ENCODE results near the gene ZIC1. TPM values are rescaled to one million over a fixed set of nuclear protein-coding genes. Genes with fewer than 3 reads are reported as not detected.

Gene ZIC1
- total RNA-seq, 1 experiment from 2014 or later = not detected

DNA sequence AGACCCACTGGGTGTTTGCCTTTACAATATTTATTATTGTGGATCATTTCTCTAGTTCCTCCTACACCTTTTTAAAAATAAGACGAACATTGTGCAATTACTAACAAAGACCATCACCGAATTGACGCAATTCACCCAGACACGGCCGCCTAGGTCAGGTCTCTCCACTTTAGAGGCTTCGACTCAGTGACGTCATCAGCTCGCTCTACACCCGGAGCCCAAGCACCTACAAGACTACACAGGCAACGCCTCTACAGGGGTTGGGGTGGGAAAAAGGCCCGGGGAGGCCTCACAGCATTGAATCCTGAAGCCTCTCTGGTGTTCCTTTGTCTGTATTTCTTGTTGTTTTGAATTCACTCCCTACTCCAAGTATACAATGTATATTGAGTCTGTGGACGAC lies 19.4 kb upstream of the ZIC1 start:
- TF ChIP-seq, protein P1, sequence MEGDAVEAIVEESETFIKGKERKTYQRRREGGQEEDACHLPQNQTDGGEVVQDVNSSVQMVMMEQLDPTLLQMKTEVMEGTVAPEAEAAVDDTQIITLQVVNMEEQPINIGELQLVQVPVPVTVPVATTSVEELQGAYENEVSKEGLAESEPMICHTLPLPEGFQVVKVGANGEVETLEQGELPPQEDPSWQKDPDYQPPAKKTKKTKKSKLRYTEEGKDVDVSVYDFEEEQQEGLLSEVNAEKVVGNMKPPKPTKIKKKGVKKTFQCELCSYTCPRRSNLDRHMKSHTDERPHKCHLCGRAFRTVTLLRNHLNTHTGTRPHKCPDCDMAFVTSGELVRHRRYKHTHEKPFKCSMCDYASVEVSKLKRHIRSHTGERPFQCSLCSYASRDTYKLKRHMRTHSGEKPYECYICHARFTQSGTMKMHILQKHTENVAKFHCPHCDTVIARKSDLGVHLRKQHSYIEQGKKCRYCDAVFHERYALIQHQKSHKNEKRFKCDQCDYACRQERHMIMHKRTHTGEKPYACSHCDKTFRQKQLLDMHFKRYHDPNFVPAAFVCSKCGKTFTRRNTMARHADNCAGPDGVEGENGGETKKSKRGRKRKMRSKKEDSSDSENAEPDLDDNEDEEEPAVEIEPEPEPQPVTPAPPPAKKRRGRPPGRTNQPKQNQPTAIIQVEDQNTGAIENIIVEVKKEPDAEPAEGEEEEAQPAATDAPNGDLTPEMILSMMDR (IDR thresholded peaks at IDR 0.05; ENCODE audit: unreplicated experiment) = no peak
- intact Hi-C loops (cut with micrococcal nuclease; ENCODE audit: unreplicated experiment) = no loop called here
- CTCF ChIA-PET = no interaction called here
- DNase-seq = no peak
- no peak overlapping the region for H3K27ac Mint-ChIP-seq (ENCODE audit: unreplicated experiment)
- no peak overlapping the region for H3K4me3 Mint-ChIP-seq (ENCODE audit: low read depth, unreplicated experiment)
- peaks cover 11% of the 10 kb centered on the region for H3K9me3 Mint-ChIP-seq (ENCODE audit: low read depth, unreplicated experiment)
- H3K27me3 Mint-ChIP-seq (ENCODE audit: unreplicated experiment) = no peaks in the 10 kb centered on the region
- BruUV-seq (replicated peaks) = no TSS peak
- no peaks in the 10 kb centered on the region for H3K36me3 Mint-ChIP-seq (ENCODE audit: insufficient read depth, unreplicated experiment)
- H3K4me1 Mint-ChIP-seq (ENCODE audit: low read depth, unreplicated experiment) = no peaks in the 10 kb centered on the region

DNA sequence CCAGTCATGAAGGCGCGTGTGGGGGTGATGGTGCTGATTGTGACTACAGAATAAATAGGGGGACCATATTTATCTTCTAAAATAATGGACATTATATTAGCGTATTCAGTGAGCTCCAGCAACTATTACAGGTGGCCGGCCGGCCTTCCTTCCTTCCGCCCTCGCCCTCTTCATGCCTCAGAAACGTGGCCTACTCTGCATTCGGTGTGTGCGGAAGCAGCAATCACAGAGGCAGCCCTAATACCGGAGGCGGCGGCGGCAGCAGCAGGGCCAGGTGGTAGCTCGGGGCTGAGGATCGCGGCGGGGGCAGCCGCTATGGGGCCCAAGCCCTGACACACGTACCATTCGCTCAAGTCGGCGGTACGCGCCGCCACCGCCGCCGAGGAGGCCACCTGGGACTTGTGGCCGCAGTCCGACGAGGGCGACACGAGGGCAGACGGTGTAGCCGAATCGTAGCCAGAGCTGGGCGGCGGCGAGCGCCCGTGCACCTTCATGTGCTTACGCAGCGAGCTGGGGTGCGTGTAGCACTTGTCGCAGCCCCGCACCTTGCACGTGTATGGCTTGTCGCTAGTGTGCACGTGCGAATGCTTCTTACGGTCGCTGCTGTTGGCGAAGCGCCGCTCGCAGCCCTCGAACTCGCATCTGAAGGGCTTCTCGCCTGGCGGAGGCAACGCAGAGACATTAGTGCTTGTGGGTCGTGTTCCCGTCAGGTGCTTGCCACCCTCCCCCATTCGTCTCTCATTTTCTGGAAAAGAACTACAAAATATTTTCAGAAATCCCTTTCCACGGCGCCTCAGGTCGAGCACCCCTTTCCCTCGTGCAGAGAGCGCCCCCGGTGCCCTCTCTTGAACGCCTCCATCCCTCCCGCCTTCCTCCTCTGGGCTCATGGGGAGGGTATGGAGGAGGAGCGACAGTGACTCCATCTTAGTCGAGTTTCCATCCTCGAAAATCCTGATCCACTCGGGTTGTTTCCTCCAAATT lies 18.3 kb upstream of the ZIC1 start:
- Mint-ChIP-seq H3K27ac (ENCODE audit: unreplicated experiment) (no peak overlapping the region), H3K27me3 (ENCODE audit: unreplicated experiment) (no peaks in the 10 kb centered on the region), H3K9me3 (ENCODE audit: low read depth, unreplicated experiment) (peaks cover 12% of the 10 kb centered on the region), H3K4me3 (ENCODE audit: low read depth, unreplicated experiment) (no peak overlapping the region), H3K4me1 (ENCODE audit: low read depth, unreplicated experiment) (no peaks in the 10 kb centered on the region), H3K36me3 (ENCODE audit: insufficient read depth, unreplicated experiment) (no peaks in the 10 kb centered on the region)
- no TSS peak for BruUV-seq (replicated peaks)
- CTCF ChIA-PET = no interaction called here
- DNase-seq = no peak
- TF ChIP-seq, protein P1 (IDR thresholded peaks at IDR 0.05; ENCODE audit: unreplicated experiment) = no peak
- intact Hi-C loops (cut with micrococcal nuclease; ENCODE audit: unreplicated experiment) = no loop called here

DNA sequence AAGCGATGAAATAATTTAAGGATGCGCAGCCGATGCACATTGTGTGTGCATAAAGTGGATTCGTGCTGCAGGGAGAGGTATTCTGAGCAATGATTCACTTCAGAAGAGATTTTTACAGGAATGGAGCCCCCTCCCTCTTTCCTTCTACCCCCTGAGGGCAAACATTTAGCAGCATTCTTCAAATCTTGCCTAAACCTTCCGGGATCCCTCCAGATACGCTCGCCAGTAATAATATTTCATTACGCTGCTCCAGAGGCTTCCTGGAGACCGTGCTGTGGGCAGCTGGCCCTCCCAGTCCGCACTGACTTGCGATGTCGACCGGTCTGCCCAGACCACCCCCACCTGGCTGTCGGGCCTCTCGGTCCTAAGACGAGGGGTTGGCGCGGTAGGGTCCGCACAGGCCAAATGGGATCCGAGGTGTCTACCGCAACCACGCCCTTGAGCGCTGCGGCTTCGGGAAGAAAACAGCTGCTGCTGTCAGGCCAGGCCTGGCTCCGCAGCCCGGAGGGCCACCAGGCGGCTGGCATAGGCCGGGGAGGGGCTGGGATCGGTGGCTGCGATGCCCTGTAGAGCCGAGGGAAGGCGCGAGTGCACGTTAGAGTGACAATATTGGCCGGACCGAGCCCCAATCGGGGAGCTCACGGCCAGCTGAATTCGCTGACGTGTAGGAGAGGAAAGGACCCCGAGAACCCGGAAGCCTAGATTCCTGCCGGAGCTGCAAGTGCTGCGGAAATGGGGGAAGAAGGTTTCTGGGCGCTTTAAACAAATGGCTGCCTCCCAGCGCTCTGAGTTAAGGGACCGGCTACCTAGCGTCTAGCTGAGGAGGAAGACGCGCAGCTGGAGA lies 17.2 kb upstream of the ZIC1 start:
- TF ChIP-seq, protein P1 (IDR thresholded peaks at IDR 0.05; ENCODE audit: unreplicated experiment) = no peak
- no TSS peak for BruUV-seq (replicated peaks)
- no peak overlapping the region for H3K27ac Mint-ChIP-seq (ENCODE audit: unreplicated experiment)
- H3K36me3 Mint-ChIP-seq (ENCODE audit: insufficient read depth, unreplicated experiment) = peaks cover 4% of the 10 kb centered on the region
- no peak for DNase-seq
- CTCF ChIA-PET = no interaction called here
- H3K4me3 Mint-ChIP-seq (ENCODE audit: low read depth, unreplicated experiment) = no peak overlapping the region
- intact Hi-C loops (cut with micrococcal nuclease; ENCODE audit: unreplicated experiment) = no loop called here
- H3K27me3 Mint-ChIP-seq (ENCODE audit: unreplicated experiment) = no peaks in the 10 kb centered on the region
- H3K4me1 Mint-ChIP-seq (ENCODE audit: low read depth, unreplicated experiment) = no peaks in the 10 kb centered on the region
- peaks cover 12% of the 10 kb centered on the region for H3K9me3 Mint-ChIP-seq (ENCODE audit: low read depth, unreplicated experiment)

DNA sequence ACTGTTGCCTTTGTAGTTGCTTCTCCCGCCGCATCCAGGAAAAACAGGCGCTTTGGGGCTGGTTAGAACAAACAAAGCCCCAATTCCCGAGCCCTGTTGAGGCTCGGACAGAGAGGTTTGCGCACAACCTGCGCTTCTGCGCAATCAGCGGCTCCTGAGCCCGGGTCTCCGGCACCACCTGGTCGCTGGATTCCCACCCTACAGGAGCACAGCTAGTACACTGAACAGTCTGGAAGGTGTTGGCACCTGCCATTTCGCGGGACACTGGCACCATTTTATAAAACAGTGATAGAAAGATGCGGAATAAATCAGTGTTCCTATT lies 16.6 kb upstream of the ZIC1 start:
- Mint-ChIP-seq H3K4me3 (ENCODE audit: low read depth, unreplicated experiment) (no peak overlapping the region), H3K4me1 (ENCODE audit: low read depth, unreplicated experiment) (no peaks in the 10 kb centered on the region), H3K27ac (ENCODE audit: unreplicated experiment) (no peak overlapping the region), H3K27me3 (ENCODE audit: unreplicated experiment) (no peaks in the 10 kb centered on the region), H3K9me3 (ENCODE audit: low read depth, unreplicated experiment) (peaks cover 12% of the 10 kb centered on the region), H3K36me3 (ENCODE audit: insufficient read depth, unreplicated experiment) (peaks cover 4% of the 10 kb centered on the region)
- CTCF ChIA-PET = no interaction called here
- intact Hi-C loops (cut with micrococcal nuclease; ENCODE audit: unreplicated experiment) = no loop called here
- DNase-seq = no peak
- TF ChIP-seq, protein P1 (IDR thresholded peaks at IDR 0.05; ENCODE audit: unreplicated experiment) = no peak
- no TSS peak for BruUV-seq (replicated peaks)

Data from Calu3 (cell line).